HCT116 (cell line): ENCODE data around the gene ZNF516.

Experiments used
- CEBPB ChIP-seq: IDR thresholded peaks from 2 replicates; pipeline ENCODE4 v1.6.1; 2012; ENCODE audit warnings: low read depth
- FOSL1 ChIP-seq: IDR thresholded peaks from 2 replicates; pipeline ENCODE4 v1.6.1; 2012; ENCODE audit warnings: low read depth
- POLR2A ChIP-seq: IDR thresholded peaks from 2 replicates; pipeline ENCODE4 v1.7.0; 2011; ENCODE audit warnings: borderline replicate concordance; ENCODE audit not compliant: insufficient read depth, insufficient read length; ENCODE audit errors: extremely low read depth
- RAD21 ChIP-seq: IDR thresholded peaks from 2 replicates; pipeline ENCODE4 v1.6.1; 2012; ENCODE audit warnings: low read depth, mild to moderate bottlenecking
- SRF ChIP-seq: IDR thresholded peaks from 2 replicates; pipeline ENCODE4 v1.6.1; 2012; ENCODE audit warnings: low read depth
- ZNF274 ChIP-seq: fragments of 200-500 bp; sonication (Bioruptor generic); IDR thresholded peaks from 2 replicates; pipeline ENCODE4 v1.6.1; 2014; ENCODE audit warnings: mild to moderate bottlenecking, low read depth, low read length, inconsistent platforms
- TF ChIP-seq, protein P1 (sequence below), 3 experiments: fragments of 200-600 bp in 1 of 3; sonication (generic) in 1 of 3; IDR thresholded peaks in 2 of 3; conservative IDR thresholded peaks in 1 of 3; 2 replicates each; pipeline ENCODE4 v1.5.1; 2012 to 2017; ENCODE audit warnings: low read depth in 2 of 3, low read length in 2 of 3, antibody characterized with exemption in 1 of 3, borderline replicate concordance in 1 of 3, control low read depth in 1 of 3, mild to moderate bottlenecking in 1 of 3, mixed read lengths in 1 of 3, mixed run types in 1 of 3, moderate library complexity in 1 of 3; ENCODE audit not compliant: insufficient read depth in 1 of 3

DNA sequence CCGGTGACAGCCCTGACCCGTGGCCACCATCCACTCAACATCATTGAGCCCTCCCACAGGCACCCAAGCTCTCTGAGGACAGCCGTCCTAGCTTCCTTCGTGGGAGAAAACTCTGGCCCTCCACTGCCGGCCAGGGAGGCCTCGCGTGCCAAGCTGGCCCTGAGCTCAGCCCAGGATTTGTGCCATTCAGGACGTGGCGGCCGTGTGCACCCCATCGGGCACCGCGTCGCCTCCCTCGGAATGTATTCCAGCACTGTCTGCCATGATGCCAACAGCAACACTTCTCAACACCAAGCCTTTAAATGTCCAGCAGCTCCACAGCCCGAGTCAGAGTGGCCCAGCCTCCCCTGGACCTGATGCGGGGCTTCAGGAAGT lies 35.7 kb downstream of the ZNF516 start:
- TF ChIP-seq, protein P1, sequence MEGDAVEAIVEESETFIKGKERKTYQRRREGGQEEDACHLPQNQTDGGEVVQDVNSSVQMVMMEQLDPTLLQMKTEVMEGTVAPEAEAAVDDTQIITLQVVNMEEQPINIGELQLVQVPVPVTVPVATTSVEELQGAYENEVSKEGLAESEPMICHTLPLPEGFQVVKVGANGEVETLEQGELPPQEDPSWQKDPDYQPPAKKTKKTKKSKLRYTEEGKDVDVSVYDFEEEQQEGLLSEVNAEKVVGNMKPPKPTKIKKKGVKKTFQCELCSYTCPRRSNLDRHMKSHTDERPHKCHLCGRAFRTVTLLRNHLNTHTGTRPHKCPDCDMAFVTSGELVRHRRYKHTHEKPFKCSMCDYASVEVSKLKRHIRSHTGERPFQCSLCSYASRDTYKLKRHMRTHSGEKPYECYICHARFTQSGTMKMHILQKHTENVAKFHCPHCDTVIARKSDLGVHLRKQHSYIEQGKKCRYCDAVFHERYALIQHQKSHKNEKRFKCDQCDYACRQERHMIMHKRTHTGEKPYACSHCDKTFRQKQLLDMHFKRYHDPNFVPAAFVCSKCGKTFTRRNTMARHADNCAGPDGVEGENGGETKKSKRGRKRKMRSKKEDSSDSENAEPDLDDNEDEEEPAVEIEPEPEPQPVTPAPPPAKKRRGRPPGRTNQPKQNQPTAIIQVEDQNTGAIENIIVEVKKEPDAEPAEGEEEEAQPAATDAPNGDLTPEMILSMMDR (IDR thresholded peaks at IDR 0.05 in 2 of 3, conservative IDR thresholded peaks at IDR 0.05 in 1 of 3; ENCODE audit: borderline replicate concordance in 1 of 3, insufficient read depth in 1 of 3, low read depth in 2 of 3, low read length in 2 of 3): no peak
- TF ChIP-seq SRF: no peak
- TF ChIP-seq FOSL1: no peak
- TF ChIP-seq POLR2A: no peak
- no peak for TF ChIP-seq ZNF274
- TF ChIP-seq RAD21: no peak
- no peak for TF ChIP-seq CEBPB
